Heart left ventricle (tissue), 13 donors: ENCODE measurements around the gene SOX18.

ENCODE experiments used
- POLR2A ChIP-seq, 2 donors: fragments of 450-650 bp; IDR thresholded peaks; one replicate each; pipeline ENCODE4 v1.6.1; 2017; ENCODE audit warnings: antibody characterized with exemption in 2 of 2, mild to moderate bottlenecking in 2 of 2, moderate library complexity in 2 of 2
- TF ChIP-seq, protein P1 (sequence below), 12 donors: fragments of 200-600 bp; sonication (generic) in 4 of 12; IDR thresholded peaks; one replicate each; pipeline versions ENCODE4 v1.5.0 to v1.8.0; 2018 to 2022; ENCODE audit warnings: antibody characterized with exemption in 12 of 12, mild to moderate bottlenecking in 5 of 12
- donor health status: ischemic (EF 13 %, LVEDD 7.1; RV severe dilation, severe dysfunction).
- donor health status: DM: no; HTN: yes; CAD: no.
- donor health status: DM: no; HTN: no; CAD: no.
- donor health status: ischemic (EF 25% LVEDD 6.9; RV normal size, moderate dysfunction).
- donor health status: ischemic (EF 25% LVEDD 5.7; RV mildly dilated, moderate dysfunction).
- donor health status: ischemic (EF 35%, LVEDD 5.7; RV mildly dilated, moderate dysfunction).
- donor health status: nonischemic (EF 11% LVEDD 7.7; RV severe dilation, severe dysfunction).
- donor health status: DM: yes; HTN: yes; CAD: no.
- donor health status: PGD.
- donor health status: ischemic (EF 29% LVEDD 5.4; RV normal size, mild dysfunction).
- donor health status: nonischemic (EF 23%, LVEDD 6.1; RV moderate dilation, normal function).

GRCh38 chr20:64090165-64090564, 40.7 kb upstream of the SOX18 start:
- TF ChIP-seq, protein P1, sequence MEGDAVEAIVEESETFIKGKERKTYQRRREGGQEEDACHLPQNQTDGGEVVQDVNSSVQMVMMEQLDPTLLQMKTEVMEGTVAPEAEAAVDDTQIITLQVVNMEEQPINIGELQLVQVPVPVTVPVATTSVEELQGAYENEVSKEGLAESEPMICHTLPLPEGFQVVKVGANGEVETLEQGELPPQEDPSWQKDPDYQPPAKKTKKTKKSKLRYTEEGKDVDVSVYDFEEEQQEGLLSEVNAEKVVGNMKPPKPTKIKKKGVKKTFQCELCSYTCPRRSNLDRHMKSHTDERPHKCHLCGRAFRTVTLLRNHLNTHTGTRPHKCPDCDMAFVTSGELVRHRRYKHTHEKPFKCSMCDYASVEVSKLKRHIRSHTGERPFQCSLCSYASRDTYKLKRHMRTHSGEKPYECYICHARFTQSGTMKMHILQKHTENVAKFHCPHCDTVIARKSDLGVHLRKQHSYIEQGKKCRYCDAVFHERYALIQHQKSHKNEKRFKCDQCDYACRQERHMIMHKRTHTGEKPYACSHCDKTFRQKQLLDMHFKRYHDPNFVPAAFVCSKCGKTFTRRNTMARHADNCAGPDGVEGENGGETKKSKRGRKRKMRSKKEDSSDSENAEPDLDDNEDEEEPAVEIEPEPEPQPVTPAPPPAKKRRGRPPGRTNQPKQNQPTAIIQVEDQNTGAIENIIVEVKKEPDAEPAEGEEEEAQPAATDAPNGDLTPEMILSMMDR (IDR thresholded peaks at IDR 0.05) = no peak
- TF ChIP-seq POLR2A (IDR thresholded peaks at IDR 0.05) = no peak
